CD1c-positive myeloid dendritic cell (primary cell): ENCODE data around the gene CYP2A6.
"Not testable (repeated sequence)": the region's sequence is repeated elsewhere in the genome, so short reads cannot be mapped to it uniquely, and the experiment has no call there.

Experiments
- DNase-seq: peaks from one replicate; pipeline ENCODE4 v3.0.0-alpha.2; 2016; ENCODE audit errors: extremely low spot score

CYP2A6 gene, protein sequence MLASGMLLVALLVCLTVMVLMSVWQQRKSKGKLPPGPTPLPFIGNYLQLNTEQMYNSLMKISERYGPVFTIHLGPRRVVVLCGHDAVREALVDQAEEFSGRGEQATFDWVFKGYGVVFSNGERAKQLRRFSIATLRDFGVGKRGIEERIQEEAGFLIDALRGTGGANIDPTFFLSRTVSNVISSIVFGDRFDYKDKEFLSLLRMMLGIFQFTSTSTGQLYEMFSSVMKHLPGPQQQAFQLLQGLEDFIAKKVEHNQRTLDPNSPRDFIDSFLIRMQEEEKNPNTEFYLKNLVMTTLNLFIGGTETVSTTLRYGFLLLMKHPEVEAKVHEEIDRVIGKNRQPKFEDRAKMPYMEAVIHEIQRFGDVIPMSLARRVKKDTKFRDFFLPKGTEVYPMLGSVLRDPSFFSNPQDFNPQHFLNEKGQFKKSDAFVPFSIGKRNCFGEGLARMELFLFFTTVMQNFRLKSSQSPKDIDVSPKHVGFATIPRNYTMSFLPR

DNA sequence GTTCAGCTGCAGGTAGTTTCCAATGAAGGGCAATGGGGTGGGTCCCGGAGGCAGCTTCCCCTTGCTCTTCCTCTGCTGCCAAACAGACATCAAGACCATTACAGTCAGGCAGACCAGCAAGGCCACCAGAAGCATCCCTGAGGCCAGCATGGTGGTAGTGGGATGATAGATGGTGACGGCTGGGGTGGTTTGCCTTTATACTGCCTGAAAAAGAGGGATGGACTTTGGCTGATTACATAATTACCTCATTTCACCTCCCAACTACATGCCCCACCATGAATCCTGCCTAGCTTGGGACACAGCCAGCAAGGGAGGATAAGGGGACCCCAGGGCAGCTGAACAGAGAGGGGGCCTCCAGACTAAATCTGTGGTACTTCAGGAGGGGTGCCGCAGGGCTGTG is at the start of gene CYP2A6:
CYP2A6 (minus strand) TSS at position 171 of the 400 bp plus-strand sequence; CDS start at position 150, 21 bp downstream.
- not testable (repeated sequence) for DNase-seq

DNA sequence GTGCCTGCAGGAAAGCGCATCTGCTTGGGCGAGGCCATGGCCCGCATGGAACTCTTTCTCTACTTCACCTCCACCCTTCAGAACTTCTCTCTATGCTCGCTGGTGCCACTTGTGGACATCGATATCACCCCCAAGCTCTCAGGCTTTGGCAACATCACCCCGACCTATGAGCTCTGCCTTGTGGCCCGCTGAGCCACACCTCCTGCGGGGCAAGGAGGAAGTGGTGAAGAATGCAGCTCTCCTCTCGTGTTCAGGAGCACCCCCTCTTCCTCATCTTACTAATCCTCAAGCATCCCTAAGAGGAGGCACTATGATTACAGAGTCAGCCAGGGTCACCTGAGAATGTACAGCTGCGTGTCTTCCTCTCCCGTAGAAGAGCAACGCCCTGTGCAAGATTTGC is 49.7 kb upstream of the CYP2A6 start:
- DNase-seq: peak; percentile 7

DNA sequence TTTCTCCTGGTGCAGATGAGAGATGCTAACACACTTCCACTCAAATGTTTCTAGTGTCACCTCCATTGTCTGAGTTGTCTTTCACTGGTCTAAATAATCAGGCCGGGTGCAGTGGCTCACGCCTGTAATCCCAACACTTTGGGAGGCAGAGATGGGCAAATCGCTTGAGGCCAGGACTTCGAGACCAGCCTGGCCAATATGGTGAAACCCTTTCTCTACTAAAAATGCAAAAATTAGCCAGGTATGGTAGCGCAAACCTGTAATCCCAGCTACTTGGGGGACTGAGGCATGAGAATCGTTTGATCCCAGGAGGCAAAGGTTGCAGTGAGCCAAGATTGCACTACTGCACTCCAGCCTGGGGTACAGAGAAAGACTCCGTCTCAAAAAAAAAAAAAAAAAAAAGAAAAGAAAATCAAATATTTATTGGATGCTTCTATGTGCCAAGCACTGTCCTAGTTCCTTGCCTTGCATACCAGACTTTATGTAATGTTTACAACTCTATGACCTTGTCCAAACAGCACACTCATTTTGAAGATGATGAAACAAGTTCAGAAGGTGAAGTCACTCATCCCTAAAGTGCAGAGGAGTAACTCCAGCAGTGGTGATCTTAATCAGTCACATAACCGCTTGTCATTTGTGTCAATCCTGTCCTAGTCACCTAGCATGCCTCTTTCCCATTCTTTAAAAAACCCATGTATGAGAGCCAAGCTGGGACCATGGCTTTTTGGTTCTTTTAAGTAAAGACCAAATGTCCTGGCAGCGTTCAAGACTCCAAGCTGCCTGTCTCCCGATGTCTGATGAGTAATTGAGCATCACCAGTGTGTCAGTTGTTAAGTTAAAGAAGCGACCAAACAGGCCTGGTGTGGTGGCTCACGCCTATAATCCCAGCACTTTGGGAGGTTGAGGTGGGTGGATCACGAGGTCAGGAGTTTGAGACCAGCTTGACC is 46.9 kb upstream of the CYP2A6 start:
- not testable (repeated sequence) for DNase-seq

DNA sequence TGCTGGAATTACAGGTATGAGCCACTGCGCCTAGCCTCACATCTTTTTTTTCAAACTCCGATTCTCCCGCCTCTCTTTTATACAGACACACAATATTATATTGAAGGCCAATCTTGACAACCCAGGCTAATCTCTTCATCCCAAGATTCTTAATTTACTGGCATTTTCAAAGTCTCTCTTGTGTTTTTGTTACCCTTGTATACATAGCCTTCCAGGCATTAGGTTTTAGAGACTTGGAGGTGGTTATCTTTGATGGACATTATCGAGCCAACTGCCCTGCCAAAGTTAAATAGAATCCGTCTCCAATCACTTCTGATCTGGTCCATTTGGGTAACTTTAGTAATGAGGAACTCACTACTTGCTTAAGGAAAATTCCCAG is 46.2 kb upstream of the CYP2A6 start:
- no peak for DNase-seq

DNA sequence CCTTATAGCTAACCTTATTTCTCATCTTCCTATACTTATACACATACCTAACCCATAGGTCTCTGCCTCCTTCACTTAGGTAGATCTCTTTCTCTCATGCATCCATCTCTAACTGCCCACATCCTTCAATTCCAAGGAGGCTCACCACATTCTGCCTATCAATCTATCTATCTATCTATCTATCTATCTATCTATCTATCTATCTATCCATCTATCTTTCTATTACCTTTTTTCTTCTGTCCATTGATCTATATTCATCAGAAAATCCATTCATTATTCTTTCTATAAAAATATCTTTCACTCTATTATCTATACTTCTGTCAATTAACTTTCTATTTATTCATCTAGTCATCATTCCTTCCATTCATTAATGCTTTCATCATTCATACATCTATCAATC is 42.9 kb upstream of the CYP2A6 start:
- no peak for DNase-seq

DNA sequence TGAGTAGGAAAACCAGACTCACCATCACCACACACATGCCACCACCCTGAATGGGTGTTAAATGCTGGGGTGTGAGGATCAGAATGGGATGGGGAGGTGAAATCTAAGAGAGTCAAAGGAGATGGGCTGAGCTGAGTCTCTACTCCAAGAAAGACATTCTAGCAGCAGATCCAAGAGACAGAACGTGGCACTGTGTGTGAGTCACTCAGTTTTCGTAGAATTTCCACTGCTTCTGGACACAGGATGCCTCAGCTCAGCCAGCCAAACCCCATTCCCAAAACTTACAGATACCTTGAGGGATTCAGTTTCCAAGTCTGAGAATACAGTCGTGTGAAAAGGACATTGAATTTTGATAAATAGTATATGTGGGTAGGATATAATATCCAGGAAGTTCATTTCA is 39.1 kb upstream of the CYP2A6 start:
- DNase-seq: no peak

DNA sequence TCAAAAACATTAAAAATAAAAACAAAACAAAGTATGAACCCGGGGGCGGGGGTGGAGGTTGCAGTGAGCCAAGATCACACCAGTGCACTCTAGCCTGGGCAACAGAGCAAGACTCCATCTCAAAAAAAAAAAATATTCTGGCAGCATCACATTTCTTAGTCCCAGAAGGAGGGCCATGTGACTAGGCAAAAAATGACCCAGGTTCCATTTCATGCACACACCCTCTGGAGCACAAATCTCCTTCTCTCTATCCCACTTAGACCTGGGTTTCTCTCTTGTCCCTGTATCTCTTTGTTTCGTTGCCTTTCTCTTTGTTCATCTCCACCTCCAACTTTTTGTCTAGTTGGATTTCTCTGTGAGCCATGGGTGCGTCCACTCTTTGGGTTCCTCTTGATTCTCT is 37.9 kb upstream of the CYP2A6 start:
- DNase-seq: no peak

DNA sequence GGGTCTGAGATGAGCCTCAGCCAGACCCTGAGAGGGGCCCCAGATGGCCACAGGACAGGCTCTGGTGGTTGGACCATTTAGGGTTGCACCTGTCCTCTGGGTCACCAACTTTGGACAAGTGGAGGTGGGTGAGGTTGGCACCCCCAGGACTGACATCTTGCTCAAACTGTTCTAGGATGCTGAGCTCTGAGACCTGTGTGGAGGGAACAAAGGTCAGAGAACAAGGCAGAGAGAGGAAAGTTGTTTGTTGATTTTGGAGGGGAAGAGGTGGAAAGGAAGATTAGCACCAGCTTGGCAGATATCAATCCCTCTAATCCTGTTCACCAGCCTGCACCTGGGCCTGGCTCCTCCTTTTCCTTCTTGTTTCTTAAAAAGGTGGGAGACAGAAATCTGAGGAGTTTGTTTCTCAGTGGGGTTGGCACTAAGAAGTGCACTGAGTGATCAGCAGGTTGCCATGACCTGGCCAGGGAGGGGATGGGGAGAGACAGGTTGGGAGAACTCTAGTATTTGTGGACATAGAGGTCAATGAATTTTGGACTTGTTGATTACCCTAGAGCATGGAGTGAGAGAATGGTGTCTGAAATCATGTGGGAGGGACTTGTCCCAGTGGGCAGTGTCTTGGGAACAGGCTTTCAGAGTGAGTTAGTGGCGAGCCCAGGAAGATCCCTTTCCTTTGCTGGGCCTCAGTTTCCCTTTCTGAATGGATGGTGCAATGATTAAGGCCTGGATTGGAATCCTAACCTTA is 34.1 kb upstream of the CYP2A6 start:
- not testable (repeated sequence) for DNase-seq

DNA sequence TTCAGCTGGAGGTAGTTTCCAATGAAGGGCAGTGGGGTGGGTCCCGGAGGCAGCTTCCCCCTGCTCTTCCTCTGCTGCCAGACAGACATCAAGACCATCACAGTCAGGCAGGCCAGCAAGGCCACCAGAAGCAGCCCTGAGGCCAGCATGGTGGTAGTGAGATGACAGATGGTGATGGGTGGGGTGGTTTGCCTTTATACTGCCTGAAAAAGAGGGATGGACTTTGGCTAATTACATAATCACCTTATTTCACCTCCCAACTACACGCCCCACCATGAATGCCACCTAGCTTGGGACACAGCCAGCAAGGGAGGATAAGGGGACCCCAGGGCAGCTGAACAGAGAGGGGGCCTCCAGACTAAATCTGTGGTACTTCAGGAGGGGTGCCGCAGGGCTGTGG is 31.8 kb upstream of the CYP2A6 start, which contains the start of gene CYP2A7:
CYP2A7 (minus strand) TSS at position 170 of the 400 bp plus-strand sequence; CDS start at position 149, 21 bp downstream.
- DNase-seq: not testable (repeated sequence)

DNA sequence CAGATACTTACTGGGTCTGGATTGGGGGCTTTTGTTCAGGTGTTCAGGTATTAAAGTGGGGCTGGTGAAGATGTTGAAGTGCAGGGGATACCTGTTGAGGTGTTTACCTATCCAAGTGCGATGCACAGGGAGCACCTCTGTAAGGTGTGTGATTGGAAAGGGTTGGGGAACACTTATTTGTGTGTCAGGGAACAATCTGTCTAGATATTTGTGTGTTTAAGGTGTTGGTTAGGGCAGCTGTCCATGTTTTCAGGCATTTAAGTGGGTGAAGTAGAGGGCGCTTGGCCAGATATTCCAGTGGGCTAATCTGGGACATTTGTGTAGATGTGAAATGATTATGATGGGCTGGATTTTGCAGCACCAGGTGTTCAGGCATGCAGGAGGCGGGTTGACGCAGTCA is 29.1 kb upstream of the CYP2A6 start:
- DNase-seq: not testable (repeated sequence)

DNA sequence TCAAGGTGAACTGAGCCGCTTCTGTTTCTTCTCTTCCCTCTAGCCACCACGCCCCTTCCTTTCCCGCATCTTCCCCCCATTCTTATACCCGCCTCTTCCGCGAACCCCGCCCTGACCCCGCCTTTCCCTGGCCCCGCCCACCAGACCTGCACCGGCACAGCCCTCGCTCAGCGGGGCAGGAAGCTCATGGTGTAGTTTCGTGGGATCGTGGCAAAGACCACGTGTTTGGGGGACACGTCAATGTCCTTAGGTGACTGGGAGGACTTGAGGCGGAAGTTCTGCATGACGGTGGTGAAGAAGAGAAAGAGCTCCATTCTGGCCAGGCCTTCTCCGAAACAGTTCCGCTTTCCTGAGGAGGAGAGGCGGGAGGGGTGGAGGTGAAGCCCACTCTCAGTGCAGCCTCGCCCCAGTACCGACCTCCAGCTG is 25.3 kb upstream of the CYP2A6 start:
- DNase-seq: peak; percentile 57

DNA sequence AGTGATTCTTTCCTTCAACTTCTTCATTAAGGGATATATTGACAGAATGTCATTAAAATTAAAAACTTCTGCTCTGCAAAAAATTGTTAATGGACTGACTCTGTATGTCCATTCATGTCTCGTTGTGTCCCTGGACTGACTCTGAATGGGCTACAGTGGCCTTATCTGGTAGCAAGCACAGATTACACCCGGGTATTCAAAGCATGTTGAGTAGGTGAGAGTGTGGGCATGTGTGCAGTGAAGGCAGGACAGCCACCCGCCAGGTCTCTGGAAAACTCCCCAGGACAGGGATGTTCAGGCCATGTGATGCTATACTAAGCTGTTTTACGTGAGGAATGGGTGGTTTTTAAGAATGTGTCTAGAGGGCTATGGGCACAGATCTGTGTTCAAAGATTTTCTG is 24.6 kb upstream of the CYP2A6 start:
- DNase-seq: not testable (repeated sequence)

DNA sequence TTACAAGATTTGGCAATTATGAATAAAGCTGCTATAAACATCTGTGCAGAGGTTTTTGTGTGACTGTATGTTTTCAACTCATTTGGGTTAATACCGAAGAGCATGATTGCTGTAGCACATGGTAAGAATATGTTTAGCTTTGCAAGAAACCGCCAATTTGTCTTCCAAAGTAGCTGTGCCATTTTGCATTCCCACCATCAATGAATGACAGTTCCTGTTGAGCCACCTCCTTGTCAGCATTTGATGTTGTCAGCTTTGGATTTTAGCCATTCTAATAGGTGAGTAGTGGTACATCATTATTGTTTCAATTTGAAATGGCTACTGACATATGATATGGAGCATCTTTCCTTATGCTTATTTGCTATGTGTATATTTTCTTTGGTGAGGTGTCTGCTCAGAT is 23.6 kb upstream of the CYP2A6 start:
- not testable (repeated sequence) for DNase-seq

DNA sequence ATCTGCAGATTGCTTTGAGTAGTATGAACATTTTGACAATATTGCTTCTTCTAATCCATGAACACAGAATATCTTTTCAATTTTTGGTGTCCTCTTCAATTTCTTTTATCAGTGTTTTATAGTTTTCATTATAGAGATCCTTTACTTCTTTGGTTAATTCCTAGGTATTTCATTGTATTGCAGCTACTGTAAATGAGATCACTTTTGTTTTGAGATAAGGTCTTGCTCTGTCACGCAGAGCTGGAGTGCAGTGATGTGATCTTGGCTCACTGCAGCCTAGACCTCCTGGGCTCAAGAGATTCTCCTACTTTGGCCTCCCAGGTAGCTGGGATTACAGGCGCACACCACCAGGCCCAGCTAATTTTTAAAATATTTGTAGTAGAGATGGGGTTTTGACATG is 22.0 kb upstream of the CYP2A6 start:
- DNase-seq: no peak

DNA sequence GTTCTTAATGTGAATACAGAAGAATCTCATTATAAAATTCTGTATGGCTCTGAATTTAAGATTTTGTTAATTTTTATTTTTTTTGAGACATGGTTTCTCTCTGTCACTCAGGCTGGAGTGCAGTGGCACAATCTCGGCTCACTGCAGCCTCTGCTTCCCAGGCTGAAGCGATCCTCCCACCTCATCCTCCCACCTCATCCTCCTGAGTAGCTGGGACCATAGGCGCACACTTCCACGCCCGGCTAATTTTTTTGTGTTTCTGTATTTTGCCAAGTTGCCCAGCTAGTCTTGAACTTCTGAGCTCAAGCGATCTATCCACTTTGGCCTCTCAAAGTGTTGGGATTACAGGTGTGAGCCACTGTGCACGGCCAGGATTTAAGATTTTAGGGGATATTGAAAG is 17.5 kb upstream of the CYP2A6 start:
- DNase-seq: no peak

DNA sequence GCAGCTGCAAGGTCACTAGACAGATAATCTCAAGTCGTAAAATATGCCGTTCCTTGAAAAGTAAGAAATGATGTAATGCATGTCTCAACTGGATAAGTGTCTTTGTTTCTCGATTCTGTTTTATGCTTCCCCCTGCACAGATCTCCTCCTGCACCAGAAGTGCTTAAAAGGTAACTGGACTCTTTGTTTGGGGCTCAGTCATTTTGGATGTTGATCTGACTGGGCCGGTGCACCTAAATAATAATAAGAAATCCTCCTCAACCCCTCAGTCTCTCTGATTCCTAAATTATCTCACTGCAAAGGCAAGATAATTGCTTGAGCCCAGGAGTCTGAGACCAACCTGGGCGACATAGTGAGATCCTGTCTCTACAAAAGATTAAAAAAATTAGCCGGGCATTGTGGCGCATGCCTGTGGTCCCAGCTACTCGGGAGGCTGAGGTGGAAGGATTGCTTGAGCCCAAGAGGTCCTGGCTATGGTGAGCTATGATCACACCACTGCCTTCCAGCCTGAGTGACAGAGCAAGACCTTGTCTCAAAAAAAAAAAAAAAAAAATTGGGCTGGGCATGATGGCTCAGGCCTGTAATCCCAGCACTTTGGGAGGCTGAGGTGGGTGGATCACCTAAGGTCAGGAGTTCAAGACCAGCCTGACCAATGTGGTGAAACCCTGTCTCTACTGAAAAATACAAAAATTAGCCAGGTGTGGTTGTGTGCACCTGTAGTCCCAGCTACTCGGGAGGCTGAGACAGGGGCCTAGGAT is 14.7 kb upstream of the CYP2A6 start:
- not testable (repeated sequence) for DNase-seq

DNA sequence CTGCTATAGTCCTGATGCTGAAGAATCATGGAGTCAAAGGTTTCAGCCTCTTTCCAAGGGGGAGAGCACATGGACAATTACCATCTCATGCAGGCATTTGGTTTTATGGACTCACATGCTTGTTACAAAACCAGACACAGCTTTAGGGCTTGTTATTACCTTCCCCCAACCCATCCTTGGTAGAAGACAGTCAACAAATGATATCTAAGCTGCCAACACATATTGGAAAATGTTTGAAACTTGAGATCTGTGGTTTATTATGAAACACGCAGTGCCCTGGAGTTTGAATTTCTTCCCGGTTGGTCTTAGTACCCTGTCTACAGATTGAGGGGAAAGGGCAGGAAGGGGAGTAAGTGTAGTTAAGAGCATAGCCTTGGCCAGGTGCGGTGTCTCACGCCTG is 12.5 kb upstream of the CYP2A6 start:
- DNase-seq: no peak

DNA sequence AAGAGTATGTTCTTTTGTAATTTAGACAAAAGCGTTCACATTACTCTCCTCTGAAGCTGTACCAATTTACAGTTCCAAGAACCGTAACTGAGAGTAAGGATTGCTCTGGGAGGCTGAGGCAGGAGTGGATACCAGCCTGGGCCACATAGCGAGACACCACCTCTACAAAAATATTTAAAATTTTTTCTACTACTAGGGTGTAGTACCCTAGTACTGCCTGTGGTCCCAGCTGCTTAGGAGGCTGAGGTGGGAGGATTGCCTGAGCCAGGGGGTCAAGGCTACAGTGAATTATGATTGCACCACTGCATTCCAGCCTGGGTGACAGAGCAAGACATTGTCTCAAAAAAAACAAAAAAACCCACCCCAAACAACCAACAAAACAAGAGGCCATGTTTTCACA is 12.1 kb upstream of the CYP2A6 start:
- no peak for DNase-seq

DNA sequence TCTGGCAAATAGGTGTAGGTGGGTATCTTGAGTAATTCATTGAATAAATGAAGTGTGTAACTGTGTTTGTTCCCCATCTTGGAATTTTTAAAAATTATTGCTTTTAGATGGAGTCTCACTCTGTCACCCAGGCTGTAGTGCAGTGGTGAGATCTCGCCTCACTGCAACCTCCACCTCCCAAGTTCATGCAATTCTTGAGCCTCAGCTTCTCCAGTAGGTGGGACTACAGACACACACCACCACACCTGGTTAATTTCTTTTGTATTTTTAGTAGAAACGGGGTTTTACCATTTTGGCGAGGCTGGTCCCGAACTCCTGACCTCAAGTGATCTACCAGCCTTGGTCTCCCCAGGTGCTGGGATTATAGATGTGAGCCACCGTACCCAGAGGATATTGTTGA is 7.9 kb upstream of the CYP2A6 start:
- DNase-seq: no peak

DNA sequence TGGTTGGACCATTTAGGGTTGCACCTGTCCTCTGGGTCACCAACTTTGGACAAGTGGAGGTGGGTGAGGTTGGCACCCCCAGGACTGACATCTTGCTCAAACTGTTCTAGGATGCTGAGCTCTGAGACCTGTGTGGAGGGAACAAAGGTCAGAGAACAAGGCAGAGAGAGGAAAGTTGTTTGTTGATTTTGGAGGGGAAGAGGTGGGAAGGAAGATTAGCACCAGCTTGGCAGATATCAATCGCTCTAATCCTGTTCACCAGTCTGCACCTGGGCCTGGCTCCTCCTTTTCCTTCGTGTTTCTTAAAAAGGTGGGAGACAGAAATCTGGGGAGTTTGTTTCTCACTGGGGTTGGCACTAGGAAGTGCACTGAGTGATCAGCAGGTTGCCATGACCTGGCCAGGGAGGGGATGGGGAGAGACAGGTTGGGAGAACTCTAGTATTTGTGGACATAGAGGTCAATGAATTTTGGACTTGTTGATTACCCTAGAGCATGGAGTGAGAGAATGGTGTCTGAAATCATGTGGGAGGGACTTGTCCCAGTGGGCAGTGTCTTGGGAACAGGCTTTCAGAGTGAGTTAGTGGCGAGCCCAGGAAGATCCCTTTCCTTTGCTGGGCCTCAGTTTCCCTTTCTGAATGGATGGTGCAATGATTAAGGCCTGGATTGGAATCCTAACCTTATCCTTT is 2.4 kb upstream of the CYP2A6 start:
- DNase-seq: not testable (repeated sequence)
